ENCODE measurements around the gene UBL7. TPM values are rescaled to one million over a fixed set of nuclear protein-coding genes. Genes with fewer than 3 reads are reported as not detected.
A peak's percentile ranks its signal among the peaks of the same experiment; 100 is the strongest.

Gene UBL7
- total and polyA plus RNA-seq, 8 donors, result 2.0 to 131 (median 35.8) TPM

- H3K9me3 ChIP-seq, result no peaks in the 10 kb centered on the region
- H3K27ac ChIP-seq, result no peak overlapping the region
- intact Hi-C loops (cut with DNase I; ENCODE audit: low total_unique reads), result no loop called here
- H3K4me1 ChIP-seq, result peaks cover 4 to 44% (median 10%) of the 10 kb centered on the region in 4 donors
- TF ChIP-seq, protein P1, sequence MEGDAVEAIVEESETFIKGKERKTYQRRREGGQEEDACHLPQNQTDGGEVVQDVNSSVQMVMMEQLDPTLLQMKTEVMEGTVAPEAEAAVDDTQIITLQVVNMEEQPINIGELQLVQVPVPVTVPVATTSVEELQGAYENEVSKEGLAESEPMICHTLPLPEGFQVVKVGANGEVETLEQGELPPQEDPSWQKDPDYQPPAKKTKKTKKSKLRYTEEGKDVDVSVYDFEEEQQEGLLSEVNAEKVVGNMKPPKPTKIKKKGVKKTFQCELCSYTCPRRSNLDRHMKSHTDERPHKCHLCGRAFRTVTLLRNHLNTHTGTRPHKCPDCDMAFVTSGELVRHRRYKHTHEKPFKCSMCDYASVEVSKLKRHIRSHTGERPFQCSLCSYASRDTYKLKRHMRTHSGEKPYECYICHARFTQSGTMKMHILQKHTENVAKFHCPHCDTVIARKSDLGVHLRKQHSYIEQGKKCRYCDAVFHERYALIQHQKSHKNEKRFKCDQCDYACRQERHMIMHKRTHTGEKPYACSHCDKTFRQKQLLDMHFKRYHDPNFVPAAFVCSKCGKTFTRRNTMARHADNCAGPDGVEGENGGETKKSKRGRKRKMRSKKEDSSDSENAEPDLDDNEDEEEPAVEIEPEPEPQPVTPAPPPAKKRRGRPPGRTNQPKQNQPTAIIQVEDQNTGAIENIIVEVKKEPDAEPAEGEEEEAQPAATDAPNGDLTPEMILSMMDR (IDR thresholded peaks at IDR 0.05), result no peak
- no peak for TF ChIP-seq POLR2AphosphoS5 (IDR thresholded peaks at IDR 0.05)
- no peak for TF ChIP-seq POLR2A (IDR thresholded peaks at IDR 0.05)
- no peak for TF ChIP-seq EP300 (IDR thresholded peaks at IDR 0.05)
- H3K36me3 ChIP-seq, result no peaks in the 10 kb centered on the region
- no peak overlapping the region for H3K4me3 ChIP-seq
- peaks cover 0 to 54% (median 0%) of the 10 kb centered on the region in 3 donors for H3K27me3 ChIP-seq
- peak in 1 of 2 donors; percentile 80 for DNase-seq
- WGBS, 5 donors, result 52 to 78% (median 64%) methylated on average over 15 to 16 of the region's 16 CpGs
These were observed 56.9 kb downstream of the UBL7 start for GRCh38 chr15:74403991-74404563.

DNA sequence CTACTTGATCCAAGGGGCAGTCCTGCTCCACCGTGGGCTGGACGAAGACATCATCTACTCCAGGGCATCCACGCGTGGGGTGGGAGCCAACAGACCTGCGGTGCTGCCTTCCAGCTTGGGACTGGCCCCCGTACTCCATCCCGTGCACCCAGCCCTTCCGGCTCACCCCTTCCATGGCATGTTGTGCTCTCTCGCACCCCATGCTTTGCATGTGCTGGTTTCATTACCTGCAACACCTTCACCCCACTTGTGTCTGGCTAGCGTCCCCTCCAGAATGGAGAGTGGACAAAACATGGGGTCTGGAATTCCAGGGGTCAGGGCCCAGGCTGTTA, 57.4 kb downstream of the UBL7 start:
- Histone ChIP-seq H3K4me3 (no peak overlapping the region), H3K4me1 (peaks cover 4 to 44% (median 10%) of the 10 kb centered on the region in 4 donors), H3K9me3 (no peaks in the 10 kb centered on the region), H3K27ac (peak overlapping the region in 3 of 5 donors; percentile 5 to 37 (median 32)), H3K27me3 (peaks cover 0 to 53% (median 0%) of the 10 kb centered on the region in 3 donors), H3K36me3 (no peaks in the 10 kb centered on the region)
- no peak for DNase-seq
- 82 to 96% (median 88%) methylated on average over 8 to 10 of the region's 10 CpGs for WGBS, 5 donors
- TF ChIP-seq POLR2AphosphoS5 (IDR thresholded peaks at IDR 0.05) (no peak), EP300 (IDR thresholded peaks at IDR 0.05) (no peak), POLR2A (IDR thresholded peaks at IDR 0.05) (no peak)
- TF ChIP-seq, protein P1 (IDR thresholded peaks at IDR 0.05), result no peak
- intact Hi-C loops (cut with DNase I; ENCODE audit: low total_unique reads), result no loop called here

GRCh38 chr15:74402873-74403587, 57.9 kb downstream of the UBL7 start:
- 48 to 77% (median 72%) methylated on average over 10 to 13 of the region's 13 CpGs for WGBS, 5 donors
- DNase-seq, result peak; percentile 46 to 72

DNA sequence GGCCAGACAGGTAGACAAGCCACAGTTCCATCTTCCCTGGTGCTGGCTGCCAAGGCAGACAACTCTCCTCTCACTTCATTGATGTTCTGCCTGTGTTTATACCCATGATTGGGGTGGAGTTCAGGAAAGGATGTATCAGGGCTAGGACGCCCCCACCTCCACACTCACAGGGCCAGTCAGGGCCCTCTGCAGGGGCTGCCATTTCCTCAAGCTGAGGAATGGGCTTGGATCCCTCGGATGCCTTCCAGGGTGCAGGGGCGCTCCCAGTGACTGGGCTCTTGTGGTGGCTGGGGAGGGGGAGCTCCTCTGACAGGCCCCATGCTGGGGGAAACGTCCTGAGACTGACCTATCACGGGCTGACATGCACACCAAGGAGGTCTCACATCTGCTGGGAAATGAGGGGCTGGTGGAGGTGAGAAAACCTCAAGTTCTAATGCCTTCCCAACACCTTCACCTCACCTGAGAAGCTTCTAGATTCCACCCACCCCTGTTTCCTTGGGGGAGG, 58.6 kb downstream of the UBL7 start:
- Histone ChIP-seq H3K9me3 (no peaks in the 10 kb centered on the region), H3K27ac (peak overlapping the region in 2 of 5 donors; percentile 32 to 37)

More at GRCh38 chr15:74402873-74403587, 57.9 kb downstream of the UBL7 start:
- Histone ChIP-seq H3K9me3 (no peaks in the 10 kb centered on the region), H3K27me3 (peaks cover 0 to 48% (median 0%) of the 10 kb centered on the region in 3 donors), H3K36me3 (no peaks in the 10 kb centered on the region), H3K4me1 (peaks cover 4 to 44% (median 10%) of the 10 kb centered on the region in 4 donors), H3K27ac (peak overlapping the region in 3 of 5 donors; percentile 5 to 37 (median 32)), H3K4me3 (no peak overlapping the region)
- intact Hi-C loops (cut with DNase I; ENCODE audit: low total_unique reads), result no loop called here
- no peak for TF ChIP-seq POLR2A (IDR thresholded peaks at IDR 0.05)
- no peak for TF ChIP-seq POLR2AphosphoS5 (IDR thresholded peaks at IDR 0.05)
- TF ChIP-seq, protein P1 (IDR thresholded peaks at IDR 0.05), result no peak
- no peak for TF ChIP-seq EP300 (IDR thresholded peaks at IDR 0.05)

More for the DNA sequence above, 58.6 kb downstream of the UBL7 start:
- intact Hi-C loops (cut with DNase I; ENCODE audit: low total_unique reads), result no loop called here
- Histone ChIP-seq H3K27me3 (peaks cover 0 to 45% (median 0%) of the 10 kb centered on the region in 3 donors), H3K4me3 (no peak overlapping the region), H3K4me1 (peaks cover 4 to 49% (median 11%) of the 10 kb centered on the region in 4 donors), H3K36me3 (no peaks in the 10 kb centered on the region)
- 52 to 72% (median 67%) methylated on average over 3 to 5 of the region's 5 CpGs for WGBS, 5 donors
- DNase-seq, result no peak
- TF ChIP-seq POLR2AphosphoS5 (IDR thresholded peaks at IDR 0.05) (no peak), POLR2A (IDR thresholded peaks at IDR 0.05) (no peak), EP300 (IDR thresholded peaks at IDR 0.05) (no peak)
- TF ChIP-seq, protein P1 (IDR thresholded peaks at IDR 0.05), result no peak
